Loucy (cell line): ENCODE data around the gene TRMT61B.

ENCODE experiments used
- EZH2phosphoT487 ChIP-seq: fragments of 200-600 bp; IDR thresholded peaks from 2 replicates; pipeline ENCODE4 v1.6.1; 2018; ENCODE audit warnings: antibody characterized with exemption, mild to moderate bottlenecking, moderate library complexity, borderline replicate concordance
- TF ChIP-seq, protein P1 (sequence below): fragments of 200-600 bp; sonication (generic); conservative IDR thresholded peaks from 2 replicates; pipeline ENCODE4 v1.5.1; 2014; ENCODE audit warnings: mild to moderate bottlenecking, antibody characterized with exemption, low read length

GRCh38 chr2:28871620-28872019, 1.5 kb upstream of the TRMT61B start:
- TF ChIP-seq, protein P1, sequence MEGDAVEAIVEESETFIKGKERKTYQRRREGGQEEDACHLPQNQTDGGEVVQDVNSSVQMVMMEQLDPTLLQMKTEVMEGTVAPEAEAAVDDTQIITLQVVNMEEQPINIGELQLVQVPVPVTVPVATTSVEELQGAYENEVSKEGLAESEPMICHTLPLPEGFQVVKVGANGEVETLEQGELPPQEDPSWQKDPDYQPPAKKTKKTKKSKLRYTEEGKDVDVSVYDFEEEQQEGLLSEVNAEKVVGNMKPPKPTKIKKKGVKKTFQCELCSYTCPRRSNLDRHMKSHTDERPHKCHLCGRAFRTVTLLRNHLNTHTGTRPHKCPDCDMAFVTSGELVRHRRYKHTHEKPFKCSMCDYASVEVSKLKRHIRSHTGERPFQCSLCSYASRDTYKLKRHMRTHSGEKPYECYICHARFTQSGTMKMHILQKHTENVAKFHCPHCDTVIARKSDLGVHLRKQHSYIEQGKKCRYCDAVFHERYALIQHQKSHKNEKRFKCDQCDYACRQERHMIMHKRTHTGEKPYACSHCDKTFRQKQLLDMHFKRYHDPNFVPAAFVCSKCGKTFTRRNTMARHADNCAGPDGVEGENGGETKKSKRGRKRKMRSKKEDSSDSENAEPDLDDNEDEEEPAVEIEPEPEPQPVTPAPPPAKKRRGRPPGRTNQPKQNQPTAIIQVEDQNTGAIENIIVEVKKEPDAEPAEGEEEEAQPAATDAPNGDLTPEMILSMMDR: no peak
- TF ChIP-seq EZH2phosphoT487: no peak
